Activated CD8-positive, alpha-beta T cell treated with anti-CD3 and anti-CD28 coated beads for 36 hours (primary cell): Measurements from ENCODE around the gene PRRG4. TPM values are rescaled to one million over a fixed set of nuclear protein-coding genes. Genes with fewer than 3 reads are reported as not detected.

Experiments used
- ATAC-seq: fragments of 200-7000 bp; cut with Tn5 transposase; one replicate; pipeline ENCODE4 v1.10.0; 2021; ENCODE audit warnings: mild to moderate bottlenecking, moderate library complexity
- CTCF ChIA-PET: fragments of 350-600 bp; sonication (Branson Sonifier 250); formaldehyde crosslinking; loops from one replicate; lab custom pipeline; 2021; ENCODE audit warnings: antibody characterized with exemption; lab: Charles Lee
- POLR2A ChIA-PET: fragments of 350-600 bp; sonication (Branson Sonifier 250); formaldehyde crosslinking; loops from one replicate; lab custom pipeline; 2021; ENCODE audit warnings: antibody characterized with exemption; lab: Charles Lee
- DNase-seq: peaks from one replicate; pipeline ENCODE4 v3.0.0-alpha.2; 2020
- H3K27ac Mint-ChIP-seq: one replicate; pipeline ENCODE4 v1.8.0; 2021; ENCODE audit warnings: mild to moderate bottlenecking, mixed read lengths
- H3K27me3 Mint-ChIP-seq: one replicate; pipeline ENCODE4 v1.8.0; 2021; ENCODE audit warnings: mixed read lengths
- H3K36me3 Mint-ChIP-seq: one replicate; pipeline ENCODE4 v1.8.0; 2021; ENCODE audit warnings: low read depth, mixed read lengths
- H3K4me1 Mint-ChIP-seq: one replicate; pipeline ENCODE4 v1.8.0; 2021; ENCODE audit warnings: low read depth, mixed read lengths
- H3K4me3 Mint-ChIP-seq: one replicate; pipeline ENCODE4 v1.8.0; 2021; ENCODE audit warnings: mild to moderate bottlenecking, moderate library complexity, mixed read lengths
- H3K9me3 Mint-ChIP-seq: one replicate; pipeline ENCODE4 v1.8.0; 2021; ENCODE audit warnings: mixed read lengths
- CTCF ChIP-seq: fragments of 200-600 bp; IDR thresholded peaks from one replicate; pipeline ENCODE4 v1.8.0; 2022; ENCODE audit warnings: antibody characterized with exemption, mild to moderate bottlenecking
- intact Hi-C: fragments of 100-400 bp; cut with micrococcal nuclease; formaldehyde crosslinking; loops from one replicate; pipeline ENCODE4 v1.10.0; 2022
- total RNA-seq, 2 experiments: library from RNA; stranded (reverse); gene quantifications; one replicate each; pipeline ENCODE4 v1.2.3, GENCODE V29; 2021

PRRG4 gene
- total RNA-seq, 2 experiments from 2014 or later: 0.27 to 0.34 TPM

GRCh38 chr11:32790916-32791315 lies 38.8 kb upstream of the PRRG4 start:
- no peak for TF ChIP-seq CTCF
- H3K4me1 Mint-ChIP-seq: peaks cover 9% of the 10 kb centered on the region
- H3K36me3 Mint-ChIP-seq: no peaks in the 10 kb centered on the region
- intact Hi-C loops: loop anchor here (5.0 kb wide), 1 partner anchor 74 kb away; no protein-coding TSS in a partner anchor
- no peak for ATAC-seq
- ChIA-PET CTCF (interaction anchor here (0.6 to 2.9 kb wide), 9 partner anchors 11 to 467 kb away, joined by 3 to 18 read pairs (median 4); no protein-coding TSS in a partner anchor), POLR2A (no interaction called here)
- no peak overlapping the region for H3K4me3 Mint-ChIP-seq
- no peak overlapping the region for H3K27ac Mint-ChIP-seq
- H3K9me3 Mint-ChIP-seq: no peaks in the 10 kb centered on the region
- H3K27me3 Mint-ChIP-seq: peaks cover 9% of the 10 kb centered on the region
- no peak for DNase-seq

GRCh38 chr11:32792111-32792947 lies 37.4 kb upstream of the PRRG4 start:
- H3K4me3 Mint-ChIP-seq: no peak overlapping the region
- peaks cover 9% of the 10 kb centered on the region for H3K4me1 Mint-ChIP-seq
- no peak overlapping the region for H3K27ac Mint-ChIP-seq
- POLR2A ChIA-PET: no interaction called here
- DNase-seq (no peak), ATAC-seq (no peak)
- H3K9me3 Mint-ChIP-seq: no peaks in the 10 kb centered on the region
- H3K27me3 Mint-ChIP-seq: peaks cover 9% of the 10 kb centered on the region
- TF ChIP-seq CTCF: no peak
- H3K36me3 Mint-ChIP-seq: no peaks in the 10 kb centered on the region
- CTCF ChIA-PET: interaction anchor here (0.7 to 2.9 kb wide), 17 partner anchors 10 to 467 kb away, joined by 3 to 18 read pairs (median 4); no protein-coding TSS in a partner anchor
- intact Hi-C loops: loop anchor here (5.0 kb wide), 1 partner anchor 75 kb away; no protein-coding TSS in a partner anchor

GRCh38 chr11:32792948-32793475 lies 36.7 kb upstream of the PRRG4 start:
- peak; percentile 83 for DNase-seq
- no peak overlapping the region for H3K4me3 Mint-ChIP-seq
- intact Hi-C loops: loop anchor here (5.0 kb wide), 1 partner anchor 76 kb away; no protein-coding TSS in a partner anchor
- peak; percentile 96 for TF ChIP-seq CTCF
- ATAC-seq: peak; percentile 74
- peaks cover 8% of the 10 kb centered on the region for H3K27me3 Mint-ChIP-seq
- ChIA-PET CTCF (interaction anchor here (0.7 to 2.9 kb wide), 18 partner anchors 9 to 473 kb away, joined by 3 to 18 read pairs (median 4); no protein-coding TSS in a partner anchor), POLR2A (no interaction called here)
- peaks cover 9% of the 10 kb centered on the region for H3K4me1 Mint-ChIP-seq
- no peaks in the 10 kb centered on the region for H3K9me3 Mint-ChIP-seq
- H3K27ac Mint-ChIP-seq: no peak overlapping the region
- H3K36me3 Mint-ChIP-seq: no peaks in the 10 kb centered on the region

GRCh38 chr11:32794439-32794838 lies 35.3 kb upstream of the PRRG4 start, which contains the start of gene CCDC73:
Gene CCDC73 (minus strand): TSS chr11:32794662. CDS start chr11:32760243, 34,419 bp downstream.
- ATAC-seq: no peak
- no peak for DNase-seq
- ChIA-PET CTCF (interaction anchor here (0.8 to 1.2 kb wide), 2 partner anchors 15 to 24 kb away, joined by 3 read pairs; no protein-coding TSS in a partner anchor), POLR2A (no interaction called here)
- no peaks in the 10 kb centered on the region for H3K36me3 Mint-ChIP-seq
- no peak within 1 kb of the TSS for H3K4me3 Mint-ChIP-seq
- H3K4me1 Mint-ChIP-seq: peaks cover 9% of the 10 kb centered on the region
- no peaks in the 10 kb centered on the region for H3K9me3 Mint-ChIP-seq
- H3K27ac Mint-ChIP-seq: no peak within 1 kb of the TSS
- H3K27me3 Mint-ChIP-seq: peaks cover 6% of the 10 kb centered on the region
- intact Hi-C loops: loop anchor here (2.0 to 5.0 kb wide), 2 partner anchors 77 to 470 kb away; no protein-coding TSS in a partner anchor
- no peak for TF ChIP-seq CTCF
